ENCODE results near the gene XKR8. TPM values are rescaled to one million over a fixed set of nuclear protein-coding genes. Genes with fewer than 3 reads are reported as not detected.

The XKR8 gene
- total RNA-seq, 1 donor from 2014 or later: 6.2 TPM

- intact Hi-C loops (cut with DNase I): no loop called here
- no peak for ATAC-seq
Measured at GRCh38 chr1:27951396-27951795, 8.4 kb upstream of the XKR8 start.

DNA sequence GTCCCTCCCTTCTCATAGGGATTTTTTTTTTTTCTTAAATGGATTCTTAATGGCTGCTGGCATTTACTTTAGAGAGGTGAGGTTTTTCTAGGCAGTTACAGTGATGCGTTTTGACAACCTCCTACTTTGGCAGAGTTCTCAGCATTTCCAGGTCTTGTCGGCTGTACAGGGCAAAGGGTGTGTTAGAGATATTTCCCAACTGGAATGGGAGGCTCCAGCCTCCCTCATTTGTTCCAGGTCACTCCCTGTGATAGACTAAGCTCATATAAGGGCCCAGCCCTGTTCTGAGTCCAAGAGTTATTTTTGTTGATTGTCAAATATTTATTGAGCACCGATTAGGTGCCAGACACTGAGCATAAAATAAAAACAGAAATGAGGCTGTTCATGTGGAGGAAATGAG lies 7.6 kb upstream of the XKR8 start:
- ATAC-seq (no peak), DNase-seq (ENCODE audit: missing footprints) (no peak)
- intact Hi-C loops (cut with DNase I): no loop called here

More at GRCh38 chr1:27951396-27951795, 8.4 kb upstream of the XKR8 start:
- no peak for DNase-seq (ENCODE audit: missing footprints)

- no peak for ATAC-seq
- intact Hi-C loops (cut with DNase I): no loop called here
- no peak for DNase-seq (ENCODE audit: missing footprints)
Measured at GRCh38 chr1:27954186-27954585, 5.6 kb upstream of the XKR8 start.

DNA sequence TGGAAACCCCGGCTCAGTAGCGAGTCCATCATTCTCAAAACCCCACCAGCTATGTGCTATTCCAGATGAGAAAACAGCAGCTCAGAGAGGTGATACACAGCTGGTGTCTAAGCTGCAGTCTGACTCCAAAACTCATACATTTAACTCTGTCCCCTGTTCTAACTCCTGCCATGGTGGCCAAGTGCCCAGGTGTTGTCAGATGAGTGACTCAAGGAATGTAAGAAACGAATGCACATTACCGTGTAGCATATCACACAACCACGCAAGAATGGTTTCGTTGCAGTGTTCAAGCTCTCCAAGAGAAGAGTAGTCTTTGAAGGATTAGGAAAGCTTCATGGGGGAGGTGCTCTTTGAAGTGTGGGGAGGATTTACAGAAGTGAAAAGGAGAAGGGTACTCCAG lies 4.7 kb upstream of the XKR8 start:
- no peak for DNase-seq (ENCODE audit: missing footprints)
- no peak for ATAC-seq
- intact Hi-C loops (cut with DNase I): no loop called here

GRCh38 chr1:27956761-27957160 lies 3.0 kb upstream of the XKR8 start:
- ATAC-seq (no peak), DNase-seq (ENCODE audit: missing footprints) (no peak)
- intact Hi-C loops (cut with DNase I): no loop called here

DNA sequence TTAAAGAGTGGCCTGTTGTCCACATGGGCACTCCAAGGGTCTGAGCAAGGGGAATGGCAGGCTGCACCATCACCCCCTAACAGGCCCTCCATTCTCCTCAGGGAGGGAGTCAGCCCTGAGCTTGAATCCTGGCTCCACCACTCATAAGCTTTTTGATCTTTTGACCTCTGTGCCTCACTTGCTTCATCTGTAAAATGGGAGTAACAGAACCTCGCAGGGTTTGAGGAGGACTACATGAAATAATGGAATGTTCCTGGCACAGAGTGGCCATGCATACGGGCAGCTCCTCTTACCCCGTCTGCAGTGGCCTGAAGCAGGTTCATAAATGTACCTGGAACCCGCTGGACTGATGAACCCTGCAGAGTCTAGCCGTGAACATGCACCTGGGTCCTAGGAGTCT lies 2.1 kb upstream of the XKR8 start:
- DNase-seq (ENCODE audit: missing footprints): no peak
- intact Hi-C loops (cut with DNase I): no loop called here
- no peak for ATAC-seq

DNA sequence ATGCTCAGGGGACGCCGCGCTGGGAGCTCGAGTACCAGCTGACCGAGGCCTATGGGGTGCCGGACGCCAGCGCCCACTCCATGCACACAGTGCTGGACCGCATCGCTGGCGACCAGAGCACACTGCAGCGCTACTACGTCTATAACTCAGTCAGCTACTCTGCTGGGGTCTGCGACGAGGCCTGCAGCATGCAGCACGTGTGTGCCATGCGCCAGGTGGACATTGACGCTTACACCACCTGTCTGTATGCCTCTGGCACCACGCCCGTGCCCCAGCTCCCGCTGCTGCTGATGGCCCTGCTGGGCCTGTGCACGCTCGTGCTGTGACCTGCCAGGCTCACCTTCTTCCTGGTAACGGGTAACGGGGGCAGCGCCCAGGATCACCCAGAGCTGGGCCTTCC lies 1.3 kb upstream of the XKR8 start:
- intact Hi-C loops (cut with DNase I): no loop called here
- DNase-seq (ENCODE audit: missing footprints) (no peak), ATAC-seq (no peak)

DNA sequence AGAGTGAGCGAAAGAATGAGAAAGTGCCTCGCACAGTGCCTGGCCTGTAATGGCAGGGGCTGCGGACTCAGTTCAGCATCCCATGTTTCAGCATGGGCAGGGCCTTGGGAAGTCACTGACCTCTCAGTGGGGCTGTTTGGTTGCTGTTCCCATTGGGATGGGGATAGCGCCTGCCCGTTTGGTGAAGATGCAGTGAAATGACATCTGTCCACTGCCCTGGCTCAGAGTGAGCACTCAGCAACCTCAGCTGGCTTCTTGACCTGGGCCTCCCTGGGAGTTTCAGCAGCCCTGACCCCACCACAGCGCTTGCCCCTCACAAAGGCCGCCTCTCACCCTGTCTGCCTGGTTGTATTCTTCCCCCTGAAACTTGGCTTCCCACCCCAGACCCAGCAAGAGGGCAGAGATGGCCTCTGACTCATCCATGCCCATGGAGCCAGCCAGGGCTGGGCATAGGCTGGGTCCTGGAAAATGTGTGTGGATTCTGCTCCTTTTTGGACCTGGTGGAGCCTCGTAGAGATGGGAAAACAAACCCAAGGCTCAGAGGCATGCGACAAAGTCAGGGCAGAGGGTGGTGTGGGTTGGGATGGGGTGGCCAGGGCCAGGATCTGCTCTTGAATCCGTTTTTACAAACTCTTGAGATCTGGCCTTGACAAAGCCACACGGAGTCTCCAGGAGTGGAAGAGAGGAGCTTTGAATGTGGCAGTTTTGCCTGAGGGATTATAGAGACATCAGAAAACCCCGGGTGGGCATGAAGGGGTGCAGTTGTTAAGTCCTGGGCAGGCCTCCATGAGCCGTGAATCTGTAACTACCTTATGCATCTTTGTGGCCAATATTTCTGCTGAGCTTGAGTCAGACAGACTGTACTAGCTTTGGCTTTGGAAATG lies 1.2 kb downstream of the XKR8 start:
- no peak for ATAC-seq
- intact Hi-C loops (cut with DNase I): no loop called here
- DNase-seq (ENCODE audit: missing footprints): no peak

DNA sequence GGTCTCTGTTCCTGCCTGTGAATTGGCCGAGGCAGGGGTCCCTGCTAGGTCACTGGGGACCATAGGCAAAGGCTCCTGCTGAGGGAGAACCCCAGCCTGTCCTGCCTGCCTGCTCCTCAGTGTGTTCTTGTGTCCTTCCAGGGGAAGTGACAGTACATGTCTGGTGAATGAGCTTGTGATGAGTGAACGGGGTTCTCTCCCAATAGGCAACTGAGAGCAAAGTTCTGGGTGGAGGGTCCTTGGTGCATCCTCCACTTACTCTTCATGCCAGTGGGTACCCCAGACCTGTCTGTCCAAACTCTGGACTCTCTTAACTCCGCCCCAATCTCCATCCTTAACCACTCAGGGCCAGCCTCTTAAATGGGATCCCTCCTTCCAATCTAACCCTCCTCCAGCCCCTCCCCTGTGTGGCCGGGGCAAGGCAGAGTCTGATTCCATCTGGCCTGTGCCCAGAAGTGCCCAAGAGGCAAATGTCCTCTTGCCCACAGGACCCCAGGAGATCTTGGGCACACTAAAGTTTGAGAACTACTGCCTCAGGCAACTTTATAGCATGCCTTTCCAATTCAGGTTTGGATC lies 2.0 kb downstream of the XKR8 start:
- DNase-seq (ENCODE audit: missing footprints) (no peak), ATAC-seq (no peak)
- intact Hi-C loops (cut with DNase I): no loop called here

- DNase-seq (ENCODE audit: missing footprints) (no peak), ATAC-seq (no peak)
- intact Hi-C loops (cut with DNase I): no loop called here
Measured at GRCh38 chr1:27963393-27963792, 3.6 kb downstream of the XKR8 start.

DNA sequence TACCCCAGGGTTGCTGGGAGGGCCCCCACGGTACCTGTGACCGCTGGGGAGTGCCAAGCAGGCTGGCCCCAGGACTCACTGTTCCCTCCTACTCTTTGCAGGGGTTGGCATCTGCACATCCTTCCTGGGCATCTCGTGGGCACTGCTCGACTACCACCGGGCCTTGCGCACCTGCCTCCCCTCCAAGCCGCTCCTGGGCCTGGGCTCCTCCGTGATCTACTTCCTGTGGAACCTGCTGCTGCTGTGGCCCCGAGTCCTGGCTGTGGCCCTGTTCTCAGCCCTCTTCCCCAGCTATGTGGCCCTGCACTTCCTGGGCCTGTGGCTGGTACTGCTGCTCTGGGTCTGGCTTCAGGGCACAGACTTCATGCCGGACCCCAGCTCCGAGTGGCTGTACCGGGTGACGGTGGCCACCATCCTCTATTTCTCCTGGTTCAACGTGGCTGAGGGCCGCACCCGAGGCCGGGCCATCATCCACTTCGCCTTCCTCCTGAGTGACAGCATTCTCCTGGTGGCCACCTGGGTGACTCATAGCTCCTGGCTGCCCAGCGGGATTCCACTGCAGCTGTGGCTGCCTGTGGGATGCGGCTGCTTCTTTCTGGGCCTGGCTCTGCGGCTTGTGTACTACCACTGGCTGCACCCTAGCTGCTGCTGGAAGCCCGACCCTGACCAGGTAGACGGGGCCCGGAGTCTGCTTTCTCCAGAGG lies 6.8 kb downstream of the XKR8 start:
- no peak for ATAC-seq
- intact Hi-C loops (cut with DNase I): no loop called here
- no peak for DNase-seq (ENCODE audit: missing footprints)

- ATAC-seq (no peak), DNase-seq (ENCODE audit: missing footprints) (no peak)
- intact Hi-C loops (cut with DNase I): no loop called here
Measured at GRCh38 chr1:27967106-27967883, 7.5 kb downstream of the XKR8 start.

GRCh38 chr1:27967884-27968466 lies 8.2 kb downstream of the XKR8 start:
- ATAC-seq: no peak
- no peak for DNase-seq (ENCODE audit: missing footprints)
- intact Hi-C loops (cut with DNase I): no loop called here

- intact Hi-C loops (cut with DNase I): no loop called here
- ATAC-seq (no peak), DNase-seq (ENCODE audit: missing footprints) (no peak)
Measured at GRCh38 chr1:27968692-27969091, 8.9 kb downstream of the XKR8 start.

GRCh38 chr1:27970401-27970800 lies 10.6 kb downstream of the XKR8 start:
- DNase-seq (ENCODE audit: missing footprints) (no peak), ATAC-seq (peak; percentile 81)
- intact Hi-C loops (cut with DNase I): no loop called here

DNA sequence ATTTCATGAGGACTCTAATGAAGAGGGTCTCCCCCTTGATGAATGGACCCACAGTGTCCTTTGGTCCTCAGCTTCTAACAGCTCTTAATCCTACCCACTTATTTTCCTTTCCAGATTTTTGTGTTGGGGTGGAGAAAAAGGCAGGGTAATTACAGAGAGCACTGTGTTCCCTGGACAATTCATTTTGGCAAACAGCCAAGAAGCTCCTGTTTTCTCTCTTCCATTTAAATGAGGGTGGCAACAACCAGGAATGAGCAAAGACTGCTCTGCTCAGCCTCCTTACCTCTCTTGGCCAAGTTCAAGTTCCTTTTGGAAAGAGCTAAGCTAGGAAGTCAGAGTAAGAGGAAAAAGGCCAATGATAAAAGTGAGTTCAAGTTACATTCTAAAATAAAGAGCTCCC lies 11.9 kb downstream of the XKR8 start:
- no peak for DNase-seq (ENCODE audit: missing footprints)
- intact Hi-C loops (cut with DNase I): no loop called here
- ATAC-seq: peak; percentile 43

DNA sequence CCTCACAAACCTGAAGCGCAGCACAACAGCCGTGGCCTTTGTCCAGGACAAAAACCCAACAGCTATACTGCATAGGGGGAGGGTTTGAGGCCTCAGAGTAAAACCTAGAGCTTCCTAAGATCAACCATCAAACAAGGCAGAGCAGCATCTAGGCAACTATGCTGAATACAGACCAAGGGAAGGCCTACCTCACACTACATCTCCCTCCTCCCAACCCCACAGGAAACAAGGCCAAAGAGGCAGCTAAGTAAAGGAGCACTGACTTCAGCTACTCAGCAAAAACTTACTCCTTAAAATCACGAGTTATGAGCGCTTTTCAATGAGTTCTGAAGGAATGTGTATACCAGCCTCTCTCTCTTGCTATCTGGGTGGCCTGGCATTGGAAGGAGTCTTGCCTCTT lies 12.4 kb downstream of the XKR8 start:
- intact Hi-C loops (cut with DNase I): no loop called here

DNA sequence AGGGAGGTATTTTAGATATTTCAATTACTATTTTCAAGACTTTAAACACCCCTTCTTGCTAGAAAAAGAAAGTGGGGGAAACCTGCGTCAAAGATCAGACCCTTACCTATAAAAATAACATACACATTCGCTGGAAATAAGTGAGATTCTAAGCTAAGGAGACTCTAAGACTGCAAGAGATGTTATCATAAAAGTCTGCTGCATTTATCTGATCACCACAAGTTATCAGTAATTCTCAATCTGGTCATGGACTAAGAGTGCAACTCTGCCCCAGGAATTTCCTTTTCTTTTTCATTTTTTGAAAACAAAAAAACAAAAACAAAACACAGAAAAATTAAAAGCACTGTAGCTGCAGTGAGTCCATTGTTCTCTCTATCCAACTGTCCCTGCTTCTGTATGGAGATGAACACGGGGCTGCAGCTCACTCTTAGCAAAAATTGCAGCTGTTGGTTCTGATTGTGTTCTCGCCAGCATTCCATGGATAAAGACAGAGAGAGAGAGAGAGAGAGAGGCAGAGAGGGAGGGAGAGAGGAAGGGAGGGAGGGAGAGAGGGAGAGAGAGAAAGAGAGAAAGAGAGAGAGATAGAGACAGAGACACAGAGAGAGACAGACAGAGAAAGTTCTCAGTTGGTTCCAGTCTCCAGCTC lies 14.1 kb downstream of the XKR8 start:
- intact Hi-C loops (cut with DNase I): no loop called here
- DNase-seq (ENCODE audit: missing footprints) (no peak), ATAC-seq (no peak)

More for the DNA sequence above, 12.4 kb downstream of the XKR8 start:
- no peak for DNase-seq (ENCODE audit: missing footprints)
- peak; percentile 2 for ATAC-seq

GRCh38 chr1:27974417-27974781 lies 14.6 kb downstream of the XKR8 start:
- no peak for ATAC-seq
- intact Hi-C loops (cut with DNase I): no loop called here
- no peak for DNase-seq (ENCODE audit: missing footprints)

All from Right ventricle myocardium inferior (tissue), 1 donor.